WTC11 (cell line): Measurements from ENCODE around the gene OR10H3.

Source experiments
- ETV6 ChIP-seq: sonication (generic); formaldehyde crosslinking; IDR thresholded peaks from 2 replicates; pipeline ENCODE4 v1.8.1; 2022; ENCODE audit warnings: mild to moderate bottlenecking, missing genetic modification reagents
- MYBL2 ChIP-seq: sonication (generic); formaldehyde crosslinking; IDR thresholded peaks from 2 replicates; pipeline ENCODE4 v1.8.1; 2023; ENCODE audit warnings: mild to moderate bottlenecking, moderate library complexity, missing genetic modification reagents
- NFYB ChIP-seq: sonication (generic); formaldehyde crosslinking; conservative IDR thresholded peaks from 2 replicates; pipeline ENCODE4 v1.8.0; 2022; ENCODE audit warnings: low read depth, missing genetic modification reagents
- OVOL2 ChIP-seq: fragments of 250-450 bp; sonication (Bioruptor Pico); IDR thresholded peaks from 2 replicates; pipeline ENCODE4 v1.9.0; 2021; ENCODE audit warnings: mild to moderate bottlenecking, borderline replicate concordance
- SP1 ChIP-seq: sonication (generic); formaldehyde crosslinking; conservative IDR thresholded peaks from 2 replicates; pipeline ENCODE4 v1.8.1; 2022; ENCODE audit warnings: missing genetic modification reagents
- TEAD1 ChIP-seq: sonication (generic); formaldehyde crosslinking; IDR thresholded peaks from 2 replicates; pipeline ENCODE4 v1.8.0; 2022; ENCODE audit warnings: mild to moderate bottlenecking, missing genetic modification reagents
- TF ChIP-seq, protein P1 (sequence below): sonication (generic); formaldehyde crosslinking; IDR thresholded peaks from 2 replicates; pipeline ENCODE4 v1.8.1; 2022; ENCODE audit warnings: low read depth, mild to moderate bottlenecking, moderate library complexity, missing genetic modification reagents, borderline replicate concordance
- TF ChIP-seq, protein P2 (sequence below): sonication (generic); formaldehyde crosslinking; IDR thresholded peaks from 2 replicates; pipeline ENCODE4 v1.8.1; 2022; ENCODE audit warnings: mild to moderate bottlenecking, moderate library complexity, missing genetic modification reagents
- TF ChIP-seq, protein P3 (sequence below): fragments of 200-600 bp; IDR thresholded peaks from 2 replicates; pipeline ENCODE4 v1.8.0; 2022; ENCODE audit warnings: antibody characterized with exemption
- TF ChIP-seq, protein P4 (sequence below): sonication (generic); formaldehyde crosslinking; IDR thresholded peaks from 2 replicates; pipeline ENCODE4 v1.8.1; 2023; ENCODE audit warnings: mild to moderate bottlenecking, missing genetic modification reagents, moderate library complexity
- TF ChIP-seq, protein P5 (sequence below): sonication (generic); formaldehyde crosslinking; IDR thresholded peaks from 2 replicates; pipeline ENCODE4 v1.8.1; 2023; ENCODE audit warnings: mild to moderate bottlenecking, missing genetic modification reagents, borderline replicate concordance
- TF ChIP-seq, protein P6 (sequence below): fragments of 250-450 bp; sonication (Bioruptor Pico); IDR thresholded peaks from 2 replicates; pipeline ENCODE4 v1.9.0; 2021; ENCODE audit warnings: moderate library complexity, mild to moderate bottlenecking, inconsistent platforms, borderline replicate concordance

DNA sequence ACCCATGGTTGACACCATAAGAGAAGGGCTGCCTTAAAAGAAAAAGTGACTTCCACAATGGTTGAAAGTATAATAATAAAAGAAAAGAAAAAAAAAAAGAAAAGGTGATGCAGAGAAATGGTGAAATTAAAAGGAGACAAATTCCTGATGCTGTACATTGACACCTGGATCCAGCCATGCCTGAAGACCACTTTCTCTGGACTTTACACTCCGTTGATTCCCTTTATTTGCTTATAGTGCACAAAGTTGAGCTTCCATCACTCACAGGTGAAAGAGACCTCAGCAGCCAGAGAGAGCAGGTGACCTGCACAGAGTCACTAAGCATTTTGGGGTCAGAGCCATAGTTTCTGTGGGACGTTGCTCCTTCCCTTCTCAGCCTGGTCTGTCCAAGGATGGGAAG is 37.5 kb downstream of the OR10H3 start:
- TF ChIP-seq OVOL2 (CRISPR knock-in tag) (no peak), TEAD1 (CRISPR knock-in tag) (no peak), ETV6 (CRISPR knock-in tag) (no peak), MYBL2 (CRISPR knock-in tag) (no peak), SP1 (no peak), NFYB (no peak)
- TF ChIP-seq, protein P1, sequence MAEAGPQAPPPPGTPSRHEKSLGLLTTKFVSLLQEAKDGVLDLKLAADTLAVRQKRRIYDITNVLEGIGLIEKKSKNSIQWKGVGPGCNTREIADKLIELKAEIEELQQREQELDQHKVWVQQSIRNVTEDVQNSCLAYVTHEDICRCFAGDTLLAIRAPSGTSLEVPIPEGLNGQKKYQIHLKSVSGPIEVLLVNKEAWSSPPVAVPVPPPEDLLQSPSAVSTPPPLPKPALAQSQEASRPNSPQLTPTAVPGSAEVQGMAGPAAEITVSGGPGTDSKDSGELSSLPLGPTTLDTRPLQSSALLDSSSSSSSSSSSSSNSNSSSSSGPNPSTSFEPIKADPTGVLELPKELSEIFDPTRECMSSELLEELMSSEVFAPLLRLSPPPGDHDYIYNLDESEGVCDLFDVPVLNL: no peak
- TF ChIP-seq, protein P2, sequence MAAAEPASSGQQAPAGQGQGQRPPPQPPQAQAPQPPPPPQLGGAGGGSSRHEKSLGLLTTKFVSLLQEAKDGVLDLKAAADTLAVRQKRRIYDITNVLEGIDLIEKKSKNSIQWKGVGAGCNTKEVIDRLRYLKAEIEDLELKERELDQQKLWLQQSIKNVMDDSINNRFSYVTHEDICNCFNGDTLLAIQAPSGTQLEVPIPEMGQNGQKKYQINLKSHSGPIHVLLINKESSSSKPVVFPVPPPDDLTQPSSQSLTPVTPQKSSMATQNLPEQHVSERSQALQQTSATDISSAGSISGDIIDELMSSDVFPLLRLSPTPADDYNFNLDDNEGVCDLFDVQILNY (CRISPR knock-in tag): no peak
- TF ChIP-seq, protein P3, sequence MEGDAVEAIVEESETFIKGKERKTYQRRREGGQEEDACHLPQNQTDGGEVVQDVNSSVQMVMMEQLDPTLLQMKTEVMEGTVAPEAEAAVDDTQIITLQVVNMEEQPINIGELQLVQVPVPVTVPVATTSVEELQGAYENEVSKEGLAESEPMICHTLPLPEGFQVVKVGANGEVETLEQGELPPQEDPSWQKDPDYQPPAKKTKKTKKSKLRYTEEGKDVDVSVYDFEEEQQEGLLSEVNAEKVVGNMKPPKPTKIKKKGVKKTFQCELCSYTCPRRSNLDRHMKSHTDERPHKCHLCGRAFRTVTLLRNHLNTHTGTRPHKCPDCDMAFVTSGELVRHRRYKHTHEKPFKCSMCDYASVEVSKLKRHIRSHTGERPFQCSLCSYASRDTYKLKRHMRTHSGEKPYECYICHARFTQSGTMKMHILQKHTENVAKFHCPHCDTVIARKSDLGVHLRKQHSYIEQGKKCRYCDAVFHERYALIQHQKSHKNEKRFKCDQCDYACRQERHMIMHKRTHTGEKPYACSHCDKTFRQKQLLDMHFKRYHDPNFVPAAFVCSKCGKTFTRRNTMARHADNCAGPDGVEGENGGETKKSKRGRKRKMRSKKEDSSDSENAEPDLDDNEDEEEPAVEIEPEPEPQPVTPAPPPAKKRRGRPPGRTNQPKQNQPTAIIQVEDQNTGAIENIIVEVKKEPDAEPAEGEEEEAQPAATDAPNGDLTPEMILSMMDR: no peak
- TF ChIP-seq, protein P4, sequence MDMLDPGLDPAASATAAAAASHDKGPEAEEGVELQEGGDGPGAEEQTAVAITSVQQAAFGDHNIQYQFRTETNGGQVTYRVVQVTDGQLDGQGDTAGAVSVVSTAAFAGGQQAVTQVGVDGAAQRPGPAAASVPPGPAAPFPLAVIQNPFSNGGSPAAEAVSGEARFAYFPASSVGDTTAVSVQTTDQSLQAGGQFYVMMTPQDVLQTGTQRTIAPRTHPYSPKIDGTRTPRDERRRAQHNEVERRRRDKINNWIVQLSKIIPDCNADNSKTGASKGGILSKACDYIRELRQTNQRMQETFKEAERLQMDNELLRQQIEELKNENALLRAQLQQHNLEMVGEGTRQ (CRISPR knock-in tag): no peak
- TF ChIP-seq, protein P5, sequence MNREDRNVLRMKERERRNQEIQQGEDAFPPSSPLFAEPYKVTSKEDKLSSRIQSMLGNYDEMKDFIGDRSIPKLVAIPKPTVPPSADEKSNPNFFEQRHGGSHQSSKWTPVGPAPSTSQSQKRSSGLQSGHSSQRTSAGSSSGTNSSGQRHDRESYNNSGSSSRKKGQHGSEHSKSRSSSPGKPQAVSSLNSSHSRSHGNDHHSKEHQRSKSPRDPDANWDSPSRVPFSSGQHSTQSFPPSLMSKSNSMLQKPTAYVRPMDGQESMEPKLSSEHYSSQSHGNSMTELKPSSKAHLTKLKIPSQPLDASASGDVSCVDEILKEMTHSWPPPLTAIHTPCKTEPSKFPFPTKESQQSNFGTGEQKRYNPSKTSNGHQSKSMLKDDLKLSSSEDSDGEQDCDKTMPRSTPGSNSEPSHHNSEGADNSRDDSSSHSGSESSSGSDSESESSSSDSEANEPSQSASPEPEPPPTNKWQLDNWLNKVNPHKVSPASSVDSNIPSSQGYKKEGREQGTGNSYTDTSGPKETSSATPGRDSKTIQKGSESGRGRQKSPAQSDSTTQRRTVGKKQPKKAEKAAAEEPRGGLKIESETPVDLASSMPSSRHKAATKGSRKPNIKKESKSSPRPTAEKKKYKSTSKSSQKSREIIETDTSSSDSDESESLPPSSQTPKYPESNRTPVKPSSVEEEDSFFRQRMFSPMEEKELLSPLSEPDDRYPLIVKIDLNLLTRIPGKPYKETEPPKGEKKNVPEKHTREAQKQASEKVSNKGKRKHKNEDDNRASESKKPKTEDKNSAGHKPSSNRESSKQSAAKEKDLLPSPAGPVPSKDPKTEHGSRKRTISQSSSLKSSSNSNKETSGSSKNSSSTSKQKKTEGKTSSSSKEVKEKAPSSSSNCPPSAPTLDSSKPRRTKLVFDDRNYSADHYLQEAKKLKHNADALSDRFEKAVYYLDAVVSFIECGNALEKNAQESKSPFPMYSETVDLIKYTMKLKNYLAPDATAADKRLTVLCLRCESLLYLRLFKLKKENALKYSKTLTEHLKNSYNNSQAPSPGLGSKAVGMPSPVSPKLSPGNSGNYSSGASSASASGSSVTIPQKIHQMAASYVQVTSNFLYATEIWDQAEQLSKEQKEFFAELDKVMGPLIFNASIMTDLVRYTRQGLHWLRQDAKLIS (CRISPR knock-in tag): no peak
- TF ChIP-seq, protein P6, sequence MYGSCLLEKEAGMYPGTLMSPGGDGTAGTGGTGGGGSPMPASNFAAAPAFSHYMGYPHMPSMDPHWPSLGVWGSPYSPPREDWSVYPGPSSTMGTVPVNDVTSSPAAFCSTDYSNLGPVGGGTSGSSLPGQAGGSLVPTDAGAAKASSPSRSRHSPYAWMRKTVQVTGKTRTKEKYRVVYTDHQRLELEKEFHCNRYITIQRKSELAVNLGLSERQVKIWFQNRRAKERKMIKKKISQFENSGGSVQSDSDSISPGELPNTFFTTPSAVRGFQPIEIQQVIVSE (CRISPR knock-in tag): no peak
